Measurements from ENCODE around the gene RTTN. TPM values are rescaled to one million over a fixed set of nuclear protein-coding genes. Genes with fewer than 3 reads are reported as not detected.

The RTTN gene
- total RNA-seq, 1 experiment from 2014 or later, result 21.5 TPM

- Mint-ChIP-seq H3K4me3 (no peak overlapping the region), H3K9me3 (peaks cover 5% of the 10 kb centered on the region), H3K27me3 (ENCODE audit: low read depth) (no peaks in the 10 kb centered on the region), H3K36me3 (0 out of 2 replicates have a peak, but pooled peaks cover 3% of the 10 kb centered on the region), H3K4me1 (no peaks in the 10 kb centered on the region), H3K27ac (no peak overlapping the region)
- DNase-seq (ENCODE audit: low spot score) (no peak), ATAC-seq (no peak)
- CTCF ChIA-PET, result no interaction called here
- POLR2A ChIA-PET, result no interaction called here
- TF ChIP-seq FOXK1 (CRISPR knock-in tag; IDR thresholded peaks at IDR 0.05) (no peak), ZNF532 (CRISPR knock-in tag; IDR thresholded peaks at IDR 0.05; ENCODE audit: borderline replicate concordance) (no peak), TP53 (CRISPR knock-in tag; IDR thresholded peaks at IDR 0.05) (no peak)
These were observed 168.6 kb downstream of the RTTN start for GRCh38 chr18:70036771-70037347.

- H3K27me3 Mint-ChIP-seq (ENCODE audit: low read depth), result no peaks in the 10 kb centered on the region
- H3K36me3 Mint-ChIP-seq, result 0 out of 2 replicates have a peak, but pooled peaks cover 3% of the 10 kb centered on the region
- ATAC-seq (no peak), DNase-seq (ENCODE audit: low spot score) (no peak)
- no peak for TF ChIP-seq MYBL2 (CRISPR knock-in tag; IDR thresholded peaks at IDR 0.05)
- no peak for TF ChIP-seq FOXP4 (CRISPR knock-in tag; IDR thresholded peaks at IDR 0.05)
- no peak for TF ChIP-seq JUN (CRISPR knock-in tag; IDR thresholded peaks at IDR 0.05)
- no peak for TF ChIP-seq MLX (CRISPR knock-in tag; IDR thresholded peaks at IDR 0.05)
- TF ChIP-seq E2F5 (CRISPR knock-in tag; IDR thresholded peaks at IDR 0.05), result no peak
- no peak for TF ChIP-seq NFATC4 (CRISPR knock-in tag; IDR thresholded peaks at IDR 0.05)
- no peak for TF ChIP-seq TCF7 (CRISPR knock-in tag; IDR thresholded peaks at IDR 0.05; ENCODE audit: low read depth)
- no peak for TF ChIP-seq ZNF512 (CRISPR knock-in tag; IDR thresholded peaks at IDR 0.05; ENCODE audit: borderline replicate concordance)
- no peak for TF ChIP-seq AR (CRISPR knock-in tag; IDR thresholded peaks at IDR 0.05)
- no peak for TF ChIP-seq OVOL2 (CRISPR knock-in tag; IDR thresholded peaks at IDR 0.05; ENCODE audit: borderline replicate concordance)
- no peak for TF ChIP-seq ZNF219 (CRISPR knock-in tag; IDR thresholded peaks at IDR 0.05; ENCODE audit: borderline replicate concordance)
- no peak for TF ChIP-seq ZNF671 (CRISPR knock-in tag; IDR thresholded peaks at IDR 0.05)
- TF ChIP-seq TP53 (CRISPR knock-in tag; IDR thresholded peaks at IDR 0.05), result no peak
- TF ChIP-seq FOXK1 (CRISPR knock-in tag; IDR thresholded peaks at IDR 0.05), result no peak
- no peak for TF ChIP-seq HMGXB4 (CRISPR knock-in tag; IDR thresholded peaks at IDR 0.05)
- no peak for TF ChIP-seq SOX15 (CRISPR knock-in tag; IDR thresholded peaks at IDR 0.05)
- no peak for TF ChIP-seq ATF1 (CRISPR knock-in tag; IDR thresholded peaks at IDR 0.05)
- no peak for TF ChIP-seq TEAD1 (CRISPR knock-in tag; IDR thresholded peaks at IDR 0.05)
- CTCF ChIA-PET, result no interaction called here
- H3K4me1 Mint-ChIP-seq, result no peaks in the 10 kb centered on the region
- POLR2A ChIA-PET, result interaction anchor here (0.6 kb wide), 1 partner anchor 1205 kb away, joined by 3 read pairs; no protein-coding TSS in a partner anchor
- no peak overlapping the region for H3K27ac Mint-ChIP-seq
- no peak overlapping the region for H3K4me3 Mint-ChIP-seq
- H3K9me3 Mint-ChIP-seq, result peaks cover 5% of the 10 kb centered on the region
These were observed 169.3 kb downstream of the RTTN start for GRCh38 chr18:70036168-70036567.
